ENCODE results near the gene ANKRD12. TPM values are rescaled to one million over a fixed set of nuclear protein-coding genes. Genes with fewer than 3 reads are reported as not detected.

Gene ANKRD12
- polyA plus RNA-seq, 1 donor from 2014 or later, result 32.3 TPM

- Histone ChIP-seq H4K20me1 (ENCODE audit: insufficient read depth) (peaks cover 9% of the 10 kb centered on the region), H3K36me3 (ENCODE audit: insufficient read depth, low read length) (no peaks in the 10 kb centered on the region), H3K9me2 (ENCODE audit: insufficient read depth, low read length) (no peaks in the 10 kb centered on the region), H3K27me3 (ENCODE audit: insufficient read depth, low read depth, low read length) (no peaks in the 10 kb centered on the region), H3K4me2 (ENCODE audit: low read length) (no peak overlapping the region), H2AFZ (ENCODE audit: low read depth, low read length) (no peak overlapping the region), H3F3A (ENCODE audit: insufficient read depth, low read length, poor library complexity, severe bottlenecking) (no peaks in the 10 kb centered on the region), H3K9me3 (ENCODE audit: low read length) (no peaks in the 10 kb centered on the region), H3K4me3 (ENCODE audit: low read length) (no peak overlapping the region), H3K79me2 (replicated peaks; ENCODE audit: insufficient read depth, low read length) (peaks cover 95% of the 10 kb centered on the region), H3K9ac (ENCODE audit: low read length) (no peak overlapping the region), H3K27ac (ENCODE audit: low read length) (no peak overlapping the region)
- TF ChIP-seq RAD21 (conservative IDR thresholded peaks at IDR 0.05) (no peak), SMC3 (conservative IDR thresholded peaks at IDR 0.05; ENCODE audit: poor library complexity) (no peak), EP300 (conservative IDR thresholded peaks at IDR 0.05; ENCODE audit: poor library complexity, severe bottlenecking) (no peak), TAF1 (IDR thresholded peaks at IDR 0.05; ENCODE audit: low read depth) (no peak), REST (IDR thresholded peaks at IDR 0.05; ENCODE audit: borderline replicate concordance) (no peak), POLR2AphosphoS5 (IDR thresholded peaks at IDR 0.05) (no peak), CTCF (IDR thresholded peaks at IDR 0.05; ENCODE audit: poor library complexity, severe bottlenecking) (no peak), EZH2 (IDR thresholded peaks at IDR 0.05; ENCODE audit: borderline replicate concordance, insufficient read depth, low read length, poor library complexity, severe bottlenecking) (no peak), MXI1 (conservative IDR thresholded peaks at IDR 0.05; ENCODE audit: poor library complexity, severe bottlenecking) (no peak)
Observed at GRCh38 chr18:9109523-9109922, 27.1 kb upstream of the ANKRD12 start.

GRCh38 chr18:9113468-9114149 is 23.0 kb upstream of the ANKRD12 start:
- no peaks in the 10 kb centered on the region for H3K27me3 ChIP-seq (ENCODE audit: insufficient read depth, low read depth, low read length)
- H3K79me2 ChIP-seq (replicated peaks; ENCODE audit: insufficient read depth, low read length), result peaks cover 83% of the 10 kb centered on the region
- H3K4me2 ChIP-seq (ENCODE audit: low read length), result no peak overlapping the region
- no peak overlapping the region for H3K27ac ChIP-seq (ENCODE audit: low read length)
- no peaks in the 10 kb centered on the region for H3K36me3 ChIP-seq (ENCODE audit: insufficient read depth, low read length)
- H3K9me3 ChIP-seq (ENCODE audit: low read length), result no peaks in the 10 kb centered on the region
- H3F3A ChIP-seq (ENCODE audit: insufficient read depth, low read length, poor library complexity, severe bottlenecking), result no peaks in the 10 kb centered on the region
- no peaks in the 10 kb centered on the region for H3K9me2 ChIP-seq (ENCODE audit: insufficient read depth, low read length)
- H4K20me1 ChIP-seq (ENCODE audit: insufficient read depth), result peaks cover 4% of the 10 kb centered on the region
- no peak overlapping the region for H2AFZ ChIP-seq (ENCODE audit: low read depth, low read length)
- TF ChIP-seq POLR2AphosphoS5 (IDR thresholded peaks at IDR 0.05) (no peak), MXI1 (conservative IDR thresholded peaks at IDR 0.05; ENCODE audit: poor library complexity, severe bottlenecking) (no peak), CTCF (IDR thresholded peaks at IDR 0.05; ENCODE audit: poor library complexity, severe bottlenecking) (no peak), REST (IDR thresholded peaks at IDR 0.05; ENCODE audit: borderline replicate concordance) (no peak), TAF1 (IDR thresholded peaks at IDR 0.05; ENCODE audit: low read depth) (no peak), RAD21 (conservative IDR thresholded peaks at IDR 0.05) (no peak), EZH2 (IDR thresholded peaks at IDR 0.05; ENCODE audit: borderline replicate concordance, insufficient read depth, low read length, poor library complexity, severe bottlenecking) (no peak), EP300 (conservative IDR thresholded peaks at IDR 0.05; ENCODE audit: poor library complexity, severe bottlenecking) (no peak), SMC3 (conservative IDR thresholded peaks at IDR 0.05; ENCODE audit: poor library complexity) (no peak)
- H3K9ac ChIP-seq (ENCODE audit: low read length), result no peak overlapping the region
- no peak overlapping the region for H3K4me3 ChIP-seq (ENCODE audit: low read length)

Measured in neural cell (in vitro differentiated cells).